Panc1 (cell line): Measurements from ENCODE around the gene FSIP1. TPM values are rescaled to one million over a fixed set of nuclear protein-coding genes. Genes with fewer than 3 reads are reported as not detected.

ENCODE experiments used
- ATAC-seq: fragments of 200-7000 bp; cut with Tn5 transposase; 2 replicates; pipeline ENCODE4 v1.9.1; 2020; ENCODE audit warnings: mild to moderate bottlenecking, moderate library complexity
- BruUV-seq: library from RNA; stranded (reverse); fragments of 400-500 nt; replicated peaks from 2 replicates; lab custom pipeline; 2021; lab: Mats Ljungman, UMichigan
- CTCF ChIA-PET: fragments of 300-600 bp; sonication (Branson Sonifier 250); formaldehyde crosslinking; loops from one replicate; lab custom pipeline; 2022; ENCODE audit warnings: antibody characterized with exemption; lab: Charles Lee
- POLR2A ChIA-PET: fragments of 300-600 bp; sonication (Branson Sonifier 250); formaldehyde crosslinking; loops from one replicate; lab custom pipeline; 2022; ENCODE audit warnings: antibody characterized with exemption; lab: Charles Lee
- DNase-seq: peaks from one replicate; pipeline ENCODE4 v3.0.0-alpha.2; 2010; ENCODE audit warnings: low read depth, low spot score
- H3K27ac ChIP-seq: 2 replicates; pipeline ENCODE4 v1.5.1; 2011; ENCODE audit warnings: mild to moderate bottlenecking, low read length, inconsistent platforms
- H3K27me3 ChIP-seq: fragments of 200-500 bp; sonication (Bioruptor generic); 2 replicates; pipeline ENCODE4 v1.6.0; 2014; ENCODE audit warnings: low read length, inconsistent platforms; ENCODE audit not compliant: control insufficient read depth, insufficient read depth
- H3K36me3 ChIP-seq: fragments of 200-500 bp; sonication (Bioruptor generic); 2 replicates; pipeline ENCODE4 v1.5.1; 2014; ENCODE audit warnings: inconsistent platforms, mild to moderate bottlenecking, low read length, moderate library complexity; ENCODE audit not compliant: control insufficient read depth, insufficient read depth
- H3K4me1 ChIP-seq: 2 replicates; pipeline ENCODE4 v1.5.1; 2011; ENCODE audit warnings: inconsistent platforms, mild to moderate bottlenecking, low read length, moderate library complexity; ENCODE audit not compliant: control insufficient read depth, insufficient read depth
- H3K4me3 ChIP-seq, 2 experiments: 2 replicates each; pipeline ENCODE4 v1.5.1; 2011 to 2012; ENCODE audit warnings: low read depth in 2 of 2, low read length in 2 of 2, mild to moderate bottlenecking in 2 of 2, inconsistent platforms in 1 of 2, moderate library complexity in 1 of 2
- H3K9me3 ChIP-seq: fragments of 200-500 bp; sonication (Bioruptor generic); 2 replicates; pipeline ENCODE4 v1.5.1; 2014; ENCODE audit warnings: low read depth, mild to moderate bottlenecking, inconsistent platforms, low read length, moderate library complexity; ENCODE audit not compliant: control insufficient read depth, insufficient read depth
- CTCF ChIP-seq: fragments of 450-650 bp; IDR thresholded peaks from 2 replicates; pipeline ENCODE4 v1.5.1; 2017; ENCODE audit warnings: mild to moderate bottlenecking
- POLR2AphosphoS5 ChIP-seq: IDR thresholded peaks from 2 replicates; pipeline ENCODE4 v1.6.1; 2012; ENCODE audit warnings: mild to moderate bottlenecking, low read depth, low read length, moderate library complexity
- REST ChIP-seq, 2 experiments: IDR thresholded peaks; 2 replicates each; pipeline ENCODE4 v1.6.1; 2011 to 2012; ENCODE audit warnings: low read depth in 2 of 2, control low read depth in 1 of 2, low read length in 1 of 2, mild to moderate bottlenecking in 1 of 2, moderate library complexity in 1 of 2; ENCODE audit not compliant: insufficient read depth in 1 of 2
- SIN3A ChIP-seq: IDR thresholded peaks from 2 replicates; pipeline ENCODE4 v1.6.1; 2012; ENCODE audit warnings: low read depth, mild to moderate bottlenecking, low read length, moderate library complexity, borderline replicate concordance; ENCODE audit not compliant: insufficient read depth
- TCF7L2 ChIP-seq: IDR thresholded peaks from 2 replicates; pipeline ENCODE4 v1.6.1; 2011; ENCODE audit warnings: mild to moderate bottlenecking, low read depth, low read length, inconsistent platforms
- in situ Hi-C: cut with HindIII; loops from 2 replicates; pipeline ENCODE4 v1.10.0; 2016; ENCODE audit warnings: low sequenced_read_pairs, low pct_unique_long_range_greater_than_20kb
- intact Hi-C: fragments of 100-400 bp; cut with micrococcal nuclease; formaldehyde crosslinking; loops from one replicate; pipeline ENCODE4 v1.10.0; 2022; ENCODE audit not compliant: unreplicated experiment
- total RNA-seq: library from RNA; stranded (reverse); gene quantifications from one replicate; pipeline ENCODE4 v1.2.1, GENCODE V29; 2021; ENCODE audit not compliant: unreplicated experiment

Gene FSIP1
- total RNA-seq, 1 experiment from 2014 or later, result 1.4 TPM

- ATAC-seq (no peak), DNase-seq (no peak)
- POLR2A ChIA-PET, result no interaction called here
- no peak overlapping the region for H3K27ac ChIP-seq
- no peaks in the 10 kb centered on the region for H3K4me1 ChIP-seq
- no peaks in the 10 kb centered on the region for H3K27me3 ChIP-seq
- no TSS peak for BruUV-seq
- H3K4me3 ChIP-seq, result no peak overlapping the region
- intact Hi-C loops (loop anchor here (10.0 kb wide), 1 partner anchor 157 kb away; no protein-coding TSS in a partner anchor), in situ Hi-C loops (no loop called here)
- CTCF ChIA-PET, result no interaction called here
- no peaks in the 10 kb centered on the region for H3K36me3 ChIP-seq
- no peaks in the 10 kb centered on the region for H3K9me3 ChIP-seq
- TF ChIP-seq SIN3A (no peak), POLR2AphosphoS5 (no peak), TCF7L2 (no peak), REST (IDR thresholded peaks at IDR 0.05; ENCODE audit: insufficient read depth in 1 of 2, low read depth in 2 of 2, low read length in 1 of 2) (no peak), CTCF (no peak)
Measured at GRCh38 chr15:39597336-39597735, 185.3 kb downstream of the FSIP1 start.

GRCh38 chr15:39596358-39597051, 186.1 kb downstream of the FSIP1 start:
- DNase-seq, result no peak
- Histone ChIP-seq H3K4me3 (no peak overlapping the region), H3K4me1 (no peaks in the 10 kb centered on the region), H3K27ac (no peak overlapping the region), H3K9me3 (no peaks in the 10 kb centered on the region), H3K27me3 (no peaks in the 10 kb centered on the region), H3K36me3 (no peaks in the 10 kb centered on the region)
- ATAC-seq, result no peak
- CTCF ChIA-PET, result no interaction called here
- TF ChIP-seq SIN3A (no peak), POLR2AphosphoS5 (no peak), CTCF (no peak), TCF7L2 (no peak), REST (IDR thresholded peaks at IDR 0.05; ENCODE audit: insufficient read depth in 1 of 2, low read depth in 2 of 2, low read length in 1 of 2) (no peak)
- intact Hi-C loops, result loop anchor here (10.0 kb wide), 1 partner anchor 158 kb away; no protein-coding TSS in a partner anchor
- POLR2A ChIA-PET, result no interaction called here
- no TSS peak for BruUV-seq
- in situ Hi-C loops, result no loop called here
